Measurements from ENCODE around the gene CDHR1. TPM values are rescaled to one million over a fixed set of nuclear protein-coding genes. Genes with fewer than 3 reads are reported as not detected.

CDHR1 gene
- total and polyA plus RNA-seq, 7 donors = 0.03 to 0.37 TPM; not detected in 5

GRCh38 chr10:84204610-84205009 lies 10.3 kb downstream of the CDHR1 start:
- intact Hi-C loops (cut with DNase I) = no loop called here
- Histone ChIP-seq H3K9me3 (no peaks in the 10 kb centered on the region), H3K4me3 (no peak overlapping the region), H3K27me3 (ENCODE audit: insufficient read depth in 3 of 3, low read length in 2 of 3) (peaks cover 0 to 2% (median 0%) of the 10 kb centered on the region in 3 donors), H3K4me1 (no peaks in the 10 kb centered on the region), H3K27ac (no peak overlapping the region), H3K36me3 (ENCODE audit: insufficient read depth in 1 of 2, low read depth in 1 of 2) (no peaks in the 10 kb centered on the region)
- WGBS, 3 donors = 89 to 91% (median 90%) methylated on average over 4 of the region's 4 CpGs
- no peak for TF ChIP-seq CTCF (IDR thresholded peaks at IDR 0.05)
- no peak for DNase-seq
- no peak for ATAC-seq

GRCh38 chr10:84205049-84205852 lies 10.9 kb downstream of the CDHR1 start:
- Histone ChIP-seq H3K27me3 (ENCODE audit: insufficient read depth in 3 of 3, low read length in 2 of 3) (peaks cover 0 to 2% (median 0%) of the 10 kb centered on the region in 3 donors), H3K4me1 (no peaks in the 10 kb centered on the region), H3K27ac (no peak overlapping the region), H3K4me3 (no peak overlapping the region), H3K9me3 (no peaks in the 10 kb centered on the region), H3K36me3 (ENCODE audit: insufficient read depth in 1 of 2, low read depth in 1 of 2) (no peaks in the 10 kb centered on the region)
- 23 to 30% (median 28%) methylated on average over 8 of the region's 8 CpGs for WGBS, 3 donors
- intact Hi-C loops (cut with DNase I) = no loop called here
- ATAC-seq = no peak
- TF ChIP-seq CTCF (IDR thresholded peaks at IDR 0.05) = peak; percentile 22
- no peak for DNase-seq

GRCh38 chr10:84205853-84206525 lies 11.7 kb downstream of the CDHR1 start:
- 71 to 78% (median 74%) methylated on average over 6 of the region's 6 CpGs for WGBS, 3 donors
- DNase-seq (no peak), ATAC-seq (no peak)
- Histone ChIP-seq H3K4me3 (no peak overlapping the region), H3K36me3 (ENCODE audit: insufficient read depth in 1 of 2, low read depth in 1 of 2) (no peaks in the 10 kb centered on the region), H3K27ac (no peak overlapping the region), H3K9me3 (no peaks in the 10 kb centered on the region), H3K27me3 (ENCODE audit: insufficient read depth in 3 of 3, low read length in 2 of 3) (peaks cover 0 to 2% (median 0%) of the 10 kb centered on the region in 3 donors), H3K4me1 (no peaks in the 10 kb centered on the region)
- intact Hi-C loops (cut with DNase I) = no loop called here
- TF ChIP-seq CTCF (IDR thresholded peaks at IDR 0.05) = no peak

- ATAC-seq (no peak), DNase-seq (no peak)
- intact Hi-C loops (cut with DNase I) = no loop called here
- H3K4me1 ChIP-seq = no peaks in the 10 kb centered on the region
- H3K36me3 ChIP-seq (ENCODE audit: insufficient read depth in 1 of 2, low read depth in 1 of 2) = no peaks in the 10 kb centered on the region
- H3K9me3 ChIP-seq = no peaks in the 10 kb centered on the region
- H3K27ac ChIP-seq = no peak overlapping the region
- peaks cover 0 to 4% (median 0%) of the 10 kb centered on the region in 3 donors for H3K27me3 ChIP-seq (ENCODE audit: insufficient read depth in 3 of 3, low read length in 2 of 3)
- H3K4me3 ChIP-seq = no peak overlapping the region
- WGBS, 3 donors = 87 to 88% (median 87%) methylated on average over 10 of the region's 10 CpGs
- TF ChIP-seq CTCF (IDR thresholded peaks at IDR 0.05) = no peak
Measured at GRCh38 chr10:84208023-84208422, 13.7 kb downstream of the CDHR1 start.
